Measurements from ENCODE around the gene REN. TPM values are rescaled to one million over a fixed set of nuclear protein-coding genes. Genes with fewer than 3 reads are reported as not detected.

The REN gene
- total and polyA plus RNA-seq, 4 donors: 0.23 to 0.75 (median 0.29) TPM

DNA sequence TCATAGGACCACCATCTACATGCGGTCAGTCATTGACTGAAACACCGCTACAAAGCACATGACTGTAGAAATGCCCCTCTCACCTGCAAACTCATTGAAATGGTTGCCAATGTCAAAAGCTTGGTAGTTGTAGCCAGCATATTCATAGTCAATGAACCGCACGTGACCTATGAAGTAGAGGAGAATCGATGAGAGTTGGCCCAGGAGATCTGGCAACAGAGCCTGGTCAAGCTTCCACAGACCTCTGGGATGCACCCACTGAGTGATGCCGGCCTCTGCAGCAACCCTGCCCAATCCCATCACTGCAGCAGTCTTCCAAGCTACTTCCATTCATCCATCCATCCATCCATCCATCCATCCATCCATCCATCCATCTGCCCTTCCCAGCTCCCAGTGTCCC lies 26.2 kb downstream of the REN start:
- Histone ChIP-seq H3K9ac (ENCODE audit: insufficient read depth in 1 of 2, low read length in 2 of 2) (no peak overlapping the region), H3K4me1 (ENCODE audit: control insufficient read depth in 5 of 5, insufficient read depth in 5 of 5, low read length in 5 of 5) (no peaks in the 10 kb centered on the region), H3K9me3 (ENCODE audit: control insufficient read depth in 4 of 4, insufficient read depth in 3 of 4, low read length in 3 of 4) (no peaks in the 10 kb centered on the region), H3K4me3 (no peak overlapping the region), H3K27me3 (ENCODE audit: control insufficient read depth in 3 of 3, insufficient read depth in 3 of 3, low read length in 2 of 3) (no peaks in the 10 kb centered on the region), H3K36me3 (ENCODE audit: control insufficient read depth in 4 of 4, insufficient read depth in 4 of 4, low read length in 4 of 4) (peaks cover 0 to 8% (median 0%) of the 10 kb centered on the region in 4 donors), H3K27ac (ENCODE audit: low read depth in 1 of 2, low read length in 1 of 2) (no peak overlapping the region)
- TF ChIP-seq, protein P1, sequence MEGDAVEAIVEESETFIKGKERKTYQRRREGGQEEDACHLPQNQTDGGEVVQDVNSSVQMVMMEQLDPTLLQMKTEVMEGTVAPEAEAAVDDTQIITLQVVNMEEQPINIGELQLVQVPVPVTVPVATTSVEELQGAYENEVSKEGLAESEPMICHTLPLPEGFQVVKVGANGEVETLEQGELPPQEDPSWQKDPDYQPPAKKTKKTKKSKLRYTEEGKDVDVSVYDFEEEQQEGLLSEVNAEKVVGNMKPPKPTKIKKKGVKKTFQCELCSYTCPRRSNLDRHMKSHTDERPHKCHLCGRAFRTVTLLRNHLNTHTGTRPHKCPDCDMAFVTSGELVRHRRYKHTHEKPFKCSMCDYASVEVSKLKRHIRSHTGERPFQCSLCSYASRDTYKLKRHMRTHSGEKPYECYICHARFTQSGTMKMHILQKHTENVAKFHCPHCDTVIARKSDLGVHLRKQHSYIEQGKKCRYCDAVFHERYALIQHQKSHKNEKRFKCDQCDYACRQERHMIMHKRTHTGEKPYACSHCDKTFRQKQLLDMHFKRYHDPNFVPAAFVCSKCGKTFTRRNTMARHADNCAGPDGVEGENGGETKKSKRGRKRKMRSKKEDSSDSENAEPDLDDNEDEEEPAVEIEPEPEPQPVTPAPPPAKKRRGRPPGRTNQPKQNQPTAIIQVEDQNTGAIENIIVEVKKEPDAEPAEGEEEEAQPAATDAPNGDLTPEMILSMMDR (IDR thresholded peaks at IDR 0.05; ENCODE audit: control extremely low read depth, extremely low read depth): no peak
- no peak for ATAC-seq (ENCODE audit: insufficient read depth, low FRiP score)
- 97% methylated on average over 6 of the region's 6 CpGs for WGBS, 2 donors
- DNase-seq: no peak

DNA sequence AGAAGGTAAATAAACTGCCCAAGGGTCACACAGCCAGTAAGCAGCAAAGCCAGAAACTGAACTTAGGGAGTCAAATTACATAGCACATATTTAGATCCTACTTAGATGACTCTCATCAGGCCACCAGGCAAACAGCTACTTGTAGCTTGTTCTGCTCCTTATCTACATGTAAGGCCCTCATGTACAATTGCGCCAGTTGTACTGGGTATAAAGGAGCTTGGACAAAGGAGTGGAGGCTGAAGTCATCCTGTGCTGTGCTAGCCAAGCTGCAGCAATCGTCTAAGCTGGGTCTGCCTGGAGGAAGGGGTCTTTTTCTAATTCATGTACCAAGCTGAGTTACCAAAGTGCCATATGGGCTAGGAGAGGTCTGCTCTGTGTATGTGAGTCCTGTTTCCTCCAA lies 27.0 kb downstream of the REN start:
- WGBS, 2 donors: 73 to 90% methylated on average over 2 of the region's 2 CpGs
- DNase-seq (no peak), ATAC-seq (ENCODE audit: insufficient read depth, low FRiP score) (no peak)
- no peak overlapping the region for H3K27ac ChIP-seq (ENCODE audit: low read depth in 1 of 2, low read length in 1 of 2)
- TF ChIP-seq, protein P1 (IDR thresholded peaks at IDR 0.05; ENCODE audit: control extremely low read depth, extremely low read depth): no peak
- no peaks in the 10 kb centered on the region for H3K9me3 ChIP-seq (ENCODE audit: control insufficient read depth in 4 of 4, insufficient read depth in 3 of 4, low read length in 3 of 4)
- no peak overlapping the region for H3K9ac ChIP-seq (ENCODE audit: insufficient read depth in 1 of 2, low read length in 2 of 2)
- H3K4me1 ChIP-seq (ENCODE audit: control insufficient read depth in 5 of 5, insufficient read depth in 5 of 5, low read length in 5 of 5): no peaks in the 10 kb centered on the region
- no peaks in the 10 kb centered on the region for H3K27me3 ChIP-seq (ENCODE audit: control insufficient read depth in 3 of 3, insufficient read depth in 3 of 3, low read length in 2 of 3)
- peaks cover 0 to 9% (median 0%) of the 10 kb centered on the region in 4 donors for H3K36me3 ChIP-seq (ENCODE audit: control insufficient read depth in 4 of 4, insufficient read depth in 4 of 4, low read length in 4 of 4)
- no peak overlapping the region for H3K4me3 ChIP-seq

DNA sequence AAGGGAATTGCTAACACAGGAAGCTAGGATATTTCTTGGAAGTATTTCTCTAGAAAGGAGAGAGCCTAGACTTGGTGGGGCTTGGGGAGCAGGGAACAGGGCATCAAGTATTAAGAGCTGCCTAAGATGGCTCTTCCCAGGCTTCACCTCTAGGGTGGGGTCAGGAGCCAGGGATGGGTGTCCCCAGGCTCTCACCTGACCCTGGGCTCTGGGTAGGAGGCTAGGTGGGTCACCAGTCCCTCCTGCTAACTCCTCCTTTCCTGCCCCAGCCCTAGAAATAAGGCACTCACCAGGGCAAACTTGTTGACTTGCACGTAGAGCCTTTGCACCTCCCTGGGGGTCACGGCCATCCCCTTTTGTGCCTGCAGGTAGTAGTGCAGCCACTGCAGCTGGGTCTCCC lies 29.3 kb downstream of the REN start:
- Histone ChIP-seq H3K4me3 (no peak overlapping the region), H3K36me3 (ENCODE audit: control insufficient read depth in 4 of 4, insufficient read depth in 4 of 4, low read length in 4 of 4) (peaks cover 0 to 12% (median 0%) of the 10 kb centered on the region in 4 donors), H3K9ac (ENCODE audit: insufficient read depth in 1 of 2, low read length in 2 of 2) (no peak overlapping the region), H3K9me3 (ENCODE audit: control insufficient read depth in 4 of 4, insufficient read depth in 3 of 4, low read length in 3 of 4) (no peaks in the 10 kb centered on the region), H3K27me3 (ENCODE audit: control insufficient read depth in 3 of 3, insufficient read depth in 3 of 3, low read length in 2 of 3) (no peaks in the 10 kb centered on the region), H3K4me1 (ENCODE audit: control insufficient read depth in 5 of 5, insufficient read depth in 5 of 5, low read length in 5 of 5) (peaks cover 0 to 2% (median 0%) of the 10 kb centered on the region in 5 donors), H3K27ac (ENCODE audit: low read depth in 1 of 2, low read length in 1 of 2) (no peak overlapping the region)
- ATAC-seq (ENCODE audit: insufficient read depth, low FRiP score) (no peak), DNase-seq (no peak)
- 69 to 84% methylated on average over 2 of the region's 2 CpGs for WGBS, 2 donors
- TF ChIP-seq, protein P1 (IDR thresholded peaks at IDR 0.05; ENCODE audit: control extremely low read depth, extremely low read depth): no peak

DNA sequence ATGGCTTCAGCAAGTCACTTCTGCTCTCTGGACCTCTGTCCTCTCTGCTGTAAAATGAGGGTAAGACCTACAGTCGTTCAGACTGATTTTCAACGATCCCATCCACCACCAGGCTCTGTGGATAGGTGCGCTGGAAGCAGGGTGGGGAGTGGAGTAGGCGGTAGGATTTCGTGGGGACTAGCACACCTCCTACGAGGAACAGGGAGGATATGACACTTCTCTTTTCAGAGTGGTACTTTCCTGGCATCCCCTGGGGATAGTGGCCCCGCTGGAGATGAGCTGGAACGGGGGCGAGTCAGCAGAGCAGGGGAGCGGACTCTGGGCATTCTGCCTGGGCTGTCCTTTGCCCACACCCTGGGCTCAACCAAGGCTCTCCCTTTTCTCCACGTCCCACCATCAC lies 32.0 kb downstream of the REN start:
- Histone ChIP-seq H3K4me1 (ENCODE audit: control insufficient read depth in 5 of 5, insufficient read depth in 5 of 5, low read length in 5 of 5) (peaks cover 0 to 9% (median 2%) of the 10 kb centered on the region in 5 donors), H3K9ac (ENCODE audit: insufficient read depth in 1 of 2, low read length in 2 of 2) (no peak overlapping the region), H3K36me3 (ENCODE audit: control insufficient read depth in 4 of 4, insufficient read depth in 4 of 4, low read length in 4 of 4) (peaks cover 0 to 6% (median 0%) of the 10 kb centered on the region in 4 donors), H3K9me3 (ENCODE audit: control insufficient read depth in 4 of 4, insufficient read depth in 3 of 4, low read length in 3 of 4) (no peaks in the 10 kb centered on the region), H3K27ac (ENCODE audit: low read depth in 1 of 2, low read length in 1 of 2) (no peak overlapping the region), H3K27me3 (ENCODE audit: control insufficient read depth in 3 of 3, insufficient read depth in 3 of 3, low read length in 2 of 3) (no peaks in the 10 kb centered on the region), H3K4me3 (no peak overlapping the region)
- TF ChIP-seq, protein P1 (IDR thresholded peaks at IDR 0.05; ENCODE audit: control extremely low read depth, extremely low read depth): no peak
- DNase-seq: no peak
- ATAC-seq (ENCODE audit: insufficient read depth, low FRiP score): no peak
- WGBS, 2 donors: 87 to 89% methylated on average over 11 of the region's 11 CpGs
